SK-N-SH (cell line): ENCODE data around the gene OBSL1. TPM values are rescaled to one million over a fixed set of nuclear protein-coding genes. Genes with fewer than 3 reads are reported as not detected.

Experiments used
- CTCF ChIA-PET: fragments of 300-600, 350-600 bp; formaldehyde crosslinking; extraction: SDS; loops from one replicate; lab custom pipeline; 2021; lab: Yijun Ruan, JAX
- POLR2A ChIA-PET: fragments of 350-600 bp; sonication (Branson Sonifier 250); formaldehyde crosslinking; extraction: SDS; loops from one replicate; lab custom pipeline; 2020; ENCODE audit warnings: antibody characterized with exemption, inconsistent platforms; lab: Yijun Ruan, JAX
- DNase-seq: peaks from one replicate; pipeline ENCODE4 v3.0.0; 2012
- H2AFZ ChIP-seq: fragments of 200-600 bp; sonication (generic); 2 replicates; pipeline ENCODE4 v1.8.1; 2016; ENCODE audit warnings: antibody characterized with exemption, mild to moderate bottlenecking, low read depth
- H3F3A ChIP-seq: fragments of 200-600 bp; sonication (generic); replicated peaks from 2 replicates; pipeline ENCODE3; 2016; ENCODE audit warnings: antibody characterized with exemption, mild to moderate bottlenecking; ENCODE audit not compliant: insufficient read depth
- H3K27ac ChIP-seq, 2 experiments: fragments of 200-500 bp in 1 of 2; fragments of 200-600 bp in 1 of 2; sonication (Bioruptor generic) in 1 of 2; sonication (generic), shearing (Covaris generic) in 1 of 2; 2 replicates each; pipeline versions ENCODE4 v1.5.1 to v1.6.1; 2014 to 2016; ENCODE audit warnings: low read depth in 2 of 2, inconsistent platforms in 1 of 2, low read length in 1 of 2, mild to moderate bottlenecking in 1 of 2, mixed read lengths in 1 of 2
- H3K27me3 ChIP-seq: fragments of 200-600 bp; sonication (generic), shearing (Covaris generic); 2 replicates; pipeline ENCODE4 v1.6.1; 2016; ENCODE audit warnings: mixed run types; ENCODE audit not compliant: insufficient read depth
- H3K36me3 ChIP-seq, 2 experiments: fragments of 200-500 bp in 1 of 2; fragments of 200-600 bp in 1 of 2; sonication (Bioruptor generic) in 1 of 2; sonication (generic) in 1 of 2; replicated peaks in 1 of 2; 2 replicates each; pipeline versions ENCODE3 to v1.5.1; 2014 to 2016; ENCODE audit warnings: low read length in 1 of 2, mild to moderate bottlenecking in 1 of 2; ENCODE audit not compliant: insufficient read depth in 2 of 2, control insufficient read depth in 1 of 2
- H3K4me1 ChIP-seq, 2 experiments: fragments of 200-500 bp in 1 of 2; fragments of 200-600 bp in 1 of 2; sonication (Bioruptor generic) in 1 of 2; sonication (generic), shearing (Covaris generic) in 1 of 2; 2 replicates each; pipeline versions ENCODE4 v1.5.1 to v1.6.1; 2014 to 2016; ENCODE audit warnings: low read depth in 1 of 2, low read length in 1 of 2, mixed run types in 1 of 2; ENCODE audit not compliant: insufficient read depth in 2 of 2, control insufficient read depth in 1 of 2
- H3K4me2 ChIP-seq: fragments of 200-600 bp; sonication (generic), shearing (Covaris generic); 2 replicates; pipeline ENCODE4 v1.6.1; 2017; ENCODE audit warnings: mixed run types
- H3K4me3 ChIP-seq, 2 experiments: fragments of 200-500 bp in 1 of 2; fragments of 200-600 bp in 1 of 2; sonication (Bioruptor generic) in 1 of 2; sonication (generic), shearing (Covaris generic) in 1 of 2; 2 replicates each; pipeline versions ENCODE4 v1.5.1 to v1.8.1; 2014 to 2016; ENCODE audit warnings: low read depth in 2 of 2, inconsistent platforms in 1 of 2, low read length in 1 of 2, mild to moderate bottlenecking in 1 of 2, mixed read lengths in 1 of 2, moderate library complexity in 1 of 2
- H3K79me2 ChIP-seq: fragments of 200-600 bp; sonication (generic); 2 replicates; pipeline ENCODE4 v1.8.1; 2017; ENCODE audit warnings: mild to moderate bottlenecking; ENCODE audit not compliant: insufficient read depth
- H3K9ac ChIP-seq: fragments of 200-600 bp; sonication (generic); 2 replicates; pipeline ENCODE4 v1.6.1; 2017; ENCODE audit warnings: mixed run types
- H3K9me2 ChIP-seq: fragments of 200-600 bp; sonication (generic); 2 replicates; pipeline ENCODE4 v1.6.1; 2017; ENCODE audit warnings: mixed run types
- H3K9me3 ChIP-seq: fragments of 200-600 bp; sonication (generic); 2 replicates; pipeline ENCODE4 v1.6.1; 2017; ENCODE audit warnings: mixed run types, mild to moderate bottlenecking, moderate library complexity
- H4K20me1 ChIP-seq: fragments of 200-600 bp; sonication (generic); 2 replicates; pipeline ENCODE4 v1.6.1; 2017; ENCODE audit warnings: mild to moderate bottlenecking, mixed run types; ENCODE audit not compliant: insufficient read depth
- ELF1 ChIP-seq: IDR thresholded peaks from 2 replicates; pipeline ENCODE4 v1.4.0; 2012
- EZH2phosphoT487 ChIP-seq: fragments of 200-600 bp; sonication (generic); IDR thresholded peaks from 2 replicates; pipeline ENCODE4 v1.6.1; 2017; ENCODE audit warnings: low read depth, mixed run types, mild to moderate bottlenecking, antibody characterized with exemption, moderate library complexity, borderline replicate concordance
- FOSL2 ChIP-seq: IDR thresholded peaks from 2 replicates; pipeline ENCODE4 v1.4.0; 2012; ENCODE audit warnings: low read depth, mild to moderate bottlenecking, moderate library complexity, borderline replicate concordance
- FOXJ3 ChIP-seq: sonication (generic); formaldehyde crosslinking; IDR thresholded peaks from 2 replicates; pipeline ENCODE4 v1.5.1; 2020; ENCODE audit warnings: mild to moderate bottlenecking, missing genetic modification reagents
- FOXM1 ChIP-seq: IDR thresholded peaks from 2 replicates; pipeline ENCODE4 v1.4.0; 2012; ENCODE audit warnings: low read depth, mild to moderate bottlenecking
- JUND ChIP-seq: IDR thresholded peaks from 2 replicates; pipeline ENCODE4 v1.4.0; 2012
- MAX ChIP-seq: IDR thresholded peaks from 2 replicates; pipeline ENCODE4 v1.4.0; 2012; ENCODE audit warnings: low read depth
- MEF2A ChIP-seq: IDR thresholded peaks from 2 replicates; pipeline ENCODE4 v1.4.0; 2012; ENCODE audit warnings: low read depth, borderline replicate concordance
- MXI1 ChIP-seq: IDR thresholded peaks from 2 replicates; pipeline ENCODE4 v1.6.1; 2012; ENCODE audit warnings: mild to moderate bottlenecking, low read depth, low read length, improper control_type of control experiment
- NFIC ChIP-seq: IDR thresholded peaks from 2 replicates; pipeline ENCODE4 v1.4.0; 2012; ENCODE audit warnings: borderline replicate concordance
- PBX3 ChIP-seq: IDR thresholded peaks from 2 replicates; pipeline ENCODE4; 2012
- RCOR1 ChIP-seq: fragments of 150-350 bp; IDR thresholded peaks from 2 replicates; pipeline ENCODE4 v1.6.1; 2017; ENCODE audit warnings: antibody characterized with exemption, low read length
- RXRA ChIP-seq: IDR thresholded peaks from 2 replicates; pipeline ENCODE4 v1.4.0; 2012; ENCODE audit warnings: low read depth, mild to moderate bottlenecking, borderline replicate concordance
- SMC3 ChIP-seq: IDR thresholded peaks from 2 replicates; pipeline ENCODE4 v1.6.1; 2012; ENCODE audit warnings: low read depth, low read length, improper control_type of control experiment
- TAF1 ChIP-seq: IDR thresholded peaks from 2 replicates; pipeline ENCODE4 v1.6.1; 2012; ENCODE audit warnings: low read depth, mild to moderate bottlenecking, low read length, moderate library complexity, borderline replicate concordance
- TCF12 ChIP-seq: IDR thresholded peaks from 2 replicates; pipeline ENCODE4 v1.4.0; 2012
- TEAD4 ChIP-seq: IDR thresholded peaks from 2 replicates; pipeline ENCODE4 v1.4.0; 2012; ENCODE audit warnings: mild to moderate bottlenecking, borderline replicate concordance; ENCODE audit not compliant: insufficient read depth
- USF2 ChIP-seq: fragments of 150-350 bp; IDR thresholded peaks from 2 replicates; pipeline ENCODE4 v1.6.1; 2017; ENCODE audit warnings: antibody characterized with exemption, low read length, low read depth, borderline replicate concordance
- ZBTB33 ChIP-seq: IDR thresholded peaks from 2 replicates; pipeline ENCODE4 v1.4.0; 2012; ENCODE audit warnings: low read depth, borderline replicate concordance
- WGBS: methylation state at CpG from one replicate; pipeline ENCODE4 v1.1.6; 2017; ENCODE audit warnings: low lambda C conversion rate; 5-methylcytosine and 5-hydroxymethylcytosine counted together
- polyA plus RNA-seq, 3 experiments: library from polyadenylated mRNA; depleted of rRNA; stranded (reverse); fragments of >200 nt; gene quantifications; 2 replicates each; pipeline ENCODE4 v1.2.3, GENCODE V29; 2012

The OBSL1 gene
- polyA plus RNA-seq, 1 of the 3 experiments (the other 2 are of a cell fraction): 93.0 TPM

- 78% methylated on average over 18 of the region's 20 CpGs for WGBS
- POLR2A ChIA-PET: interaction anchor here (0.9 to 3.6 kb wide), 4 partner anchors 7 to 74 kb away, joined by 3 to 18 read pairs (median 6); partner anchors contain the start of gene STK11IP
These were observed 12.0 kb downstream of the OBSL1 start for GRCh38 chr2:219559156-219559915.

More at GRCh38 chr2:219559156-219559915, 12.0 kb downstream of the OBSL1 start:
- Histone ChIP-seq H2AFZ (no peak overlapping the region), H3K9ac (no peak overlapping the region), H3K4me3 (no peak overlapping the region), H4K20me1 (no peaks in the 10 kb centered on the region), H3K27me3 (no peaks in the 10 kb centered on the region), H3F3A (peaks cover 2% of the 10 kb centered on the region), H3K27ac (no peak overlapping the region), H3K4me1 (peaks cover 0 to 10% of the 10 kb centered on the region in 2 experiments; a peak in 1 of 4 replicates), H3K79me2 (no peaks in the 10 kb centered on the region), H3K4me2 (no peak overlapping the region), H3K9me2 (no peaks in the 10 kb centered on the region), H3K36me3 (peaks cover 0 to 10% of the 10 kb centered on the region in 2 experiments), H3K9me3 (no peaks in the 10 kb centered on the region)
- DNase-seq: no peak
- CTCF ChIA-PET: interaction anchor here (0.8 to 7.5 kb wide), 31 partner anchors 8 to 246 kb away, joined by 3 to 107 read pairs (median 6); partner anchors contain the start of genes CHPF, DES, INHA and OBSL1
- no peak for TF ChIP-seq RCOR1
- TF ChIP-seq FOXJ3: no peak
- no peak for TF ChIP-seq USF2
- no peak for TF ChIP-seq PBX3
- TF ChIP-seq JUND: no peak
- TF ChIP-seq RXRA: no peak
- no peak for TF ChIP-seq SMC3
- no peak for TF ChIP-seq TCF12
- TF ChIP-seq NFIC: no peak
- TF ChIP-seq MEF2A: no peak
- no peak for TF ChIP-seq TAF1
- no peak for TF ChIP-seq FOXM1
- no peak for TF ChIP-seq MAX
- TF ChIP-seq ZBTB33: no peak
- no peak for TF ChIP-seq ELF1
- TF ChIP-seq EZH2phosphoT487: no peak
- no peak for TF ChIP-seq TEAD4
- no peak for TF ChIP-seq MXI1
- no peak for TF ChIP-seq FOSL2
